NOMO-1 treated with dmso at 0.1 percent for 144 hours (cell line): Measurements from ENCODE around the gene TP53BP1.
"Not testable (repeated sequence)": the region's sequence is repeated elsewhere in the genome, so short reads cannot be mapped to it uniquely, and the experiment has no call there.

ENCODE experiments used
- DNase-seq: peaks from one replicate; lab custom pipeline; 2025; ENCODE audit not compliant: unreplicated experiment; lab: John Stamatoyannopoulos, UW

TP53BP1 gene

GRCh38 chr15:43492673-43493601, at the start of gene TP53BP1:
TSS of gene TP53BP1 (minus strand) at chr15:43493156. CDS start at chr15:43493043, 113 bp downstream.
- peak; percentile 96 for DNase-seq

GRCh38 chr15:43541785-43542184, 48.8 kb upstream of the TP53BP1 start:
- no peak for DNase-seq

GRCh38 chr15:43538091-43538490, 45.1 kb upstream of the TP53BP1 start:
- no peak for DNase-seq

GRCh38 chr15:43534897-43535296, 41.9 kb upstream of the TP53BP1 start:
- no peak for DNase-seq

GRCh38 chr15:43532826-43533225, 39.9 kb upstream of the TP53BP1 start:
- not testable (repeated sequence) for DNase-seq

GRCh38 chr15:43531018-43531670, 38.2 kb upstream of the TP53BP1 start:
- DNase-seq, result no peak

- no peak for DNase-seq
Measured at GRCh38 chr15:43529587-43530345, 36.8 kb upstream of the TP53BP1 start.

GRCh38 chr15:43529141-43529540, 36.2 kb upstream of the TP53BP1 start:
- no peak for DNase-seq

- no peak for DNase-seq
Measured at GRCh38 chr15:43528542-43529007, 35.6 kb upstream of the TP53BP1 start.

- DNase-seq, result no peak
Measured at GRCh38 chr15:43527802-43528541, 35.0 kb upstream of the TP53BP1 start.

GRCh38 chr15:43527016-43527801, 34.3 kb upstream of the TP53BP1 start:
- no peak for DNase-seq

- DNase-seq, result no peak
Measured at GRCh38 chr15:43526261-43526930, 33.4 kb upstream of the TP53BP1 start.

GRCh38 chr15:43525131-43525530, 32.2 kb upstream of the TP53BP1 start:
- DNase-seq, result no peak

GRCh38 chr15:43524254-43524845, 31.4 kb upstream of the TP53BP1 start:
- DNase-seq, result no peak

- DNase-seq, result no peak
Measured at GRCh38 chr15:43523646-43524045, 30.7 kb upstream of the TP53BP1 start.

- DNase-seq, result no peak
Measured at GRCh38 chr15:43522247-43522646, 29.3 kb upstream of the TP53BP1 start.

GRCh38 chr15:43521419-43521818, 28.5 kb upstream of the TP53BP1 start:
- DNase-seq, result no peak

GRCh38 chr15:43520138-43520537, 27.2 kb upstream of the TP53BP1 start:
- DNase-seq, result no peak

- no peak for DNase-seq
Measured at GRCh38 chr15:43519196-43519595, 26.2 kb upstream of the TP53BP1 start.
